ENCODE data around the gene AK1. TPM values are rescaled to one million over a fixed set of nuclear protein-coding genes. Genes with fewer than 3 reads are reported as not detected.

The AK1 gene
- total RNA-seq, 2 experiments from 2014 or later = 19.5 to 21.6 TPM

DNA sequence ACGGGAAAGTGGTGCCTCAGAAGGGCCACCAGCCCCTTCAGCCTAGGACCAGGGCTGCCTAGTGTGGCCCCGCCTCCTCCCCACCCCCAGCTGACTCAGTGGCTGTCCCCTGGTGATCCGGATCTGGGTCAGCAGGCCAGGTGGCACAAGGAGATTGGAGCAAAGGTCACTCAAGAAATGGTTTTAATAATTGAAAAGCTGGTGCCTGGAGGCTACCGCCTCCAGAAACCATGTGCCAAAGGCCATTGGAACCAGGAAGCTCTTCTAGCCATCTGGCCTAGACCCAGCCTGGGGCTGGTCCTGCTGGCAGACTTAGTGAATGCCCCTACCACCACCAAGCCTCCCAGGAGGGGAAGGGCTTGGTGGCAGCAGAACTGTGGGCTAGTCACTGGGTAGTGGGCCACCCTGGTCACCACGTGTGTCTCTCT is 37.9 kb upstream of the AK1 start:
- H4K20me1 ChIP-seq (ENCODE audit: insufficient read depth, low read length) = 0 out of 2 replicates have a peak, but pooled peaks cover 3% of the 10 kb centered on the region
- peak overlapping the region; percentile 96 for H3K4me2 ChIP-seq (ENCODE audit: low read length)
- no peaks in the 10 kb centered on the region for H3K9me2 ChIP-seq (ENCODE audit: insufficient read depth, low read length)
- DNase-seq (ENCODE audit: low spot score) = no peak
- no peak overlapping the region for H2AFZ ChIP-seq (ENCODE audit: low read length)
- peaks cover 73% of the 10 kb centered on the region for H3K4me1 ChIP-seq (ENCODE audit: insufficient read depth, low read length, poor library complexity, severe bottlenecking)
- peak overlapping the region; percentile 89 for H3K4me3 ChIP-seq (ENCODE audit: low read depth, low read length, poor library complexity, severe bottlenecking)
- ChIA-PET POLR2A (interaction anchor here (0.5 to 3.4 kb wide), 9 partner anchors 9 to 278 kb away, joined by 3 to 22 read pairs (median 4); partner anchors contain the start of gene ST6GALNAC6), CTCF (ENCODE audit: unreplicated experiment) (no interaction called here)
- intact Hi-C loops (cut with micrococcal nuclease; ENCODE audit: unreplicated experiment) = loop anchor here (1.0 to 5.0 kb wide), 2 partner anchors 10 to 113 kb away; partner anchors contain the start of gene FPGS
- no peaks in the 10 kb centered on the region for H3K9me3 ChIP-seq (ENCODE audit: low read length)
- H3K36me3 ChIP-seq (ENCODE audit: insufficient read depth, low read length) = peaks cover 56% of the 10 kb centered on the region
- peak overlapping the region; percentile 91 for H3K27ac ChIP-seq (ENCODE audit: low read depth, low read length, poor library complexity, severe bottlenecking)
- TF ChIP-seq EZH2phosphoT487 (IDR thresholded peaks at IDR 0.05; ENCODE audit: borderline replicate concordance, low read depth, low read length) = no peak
- TF ChIP-seq, protein P1, sequence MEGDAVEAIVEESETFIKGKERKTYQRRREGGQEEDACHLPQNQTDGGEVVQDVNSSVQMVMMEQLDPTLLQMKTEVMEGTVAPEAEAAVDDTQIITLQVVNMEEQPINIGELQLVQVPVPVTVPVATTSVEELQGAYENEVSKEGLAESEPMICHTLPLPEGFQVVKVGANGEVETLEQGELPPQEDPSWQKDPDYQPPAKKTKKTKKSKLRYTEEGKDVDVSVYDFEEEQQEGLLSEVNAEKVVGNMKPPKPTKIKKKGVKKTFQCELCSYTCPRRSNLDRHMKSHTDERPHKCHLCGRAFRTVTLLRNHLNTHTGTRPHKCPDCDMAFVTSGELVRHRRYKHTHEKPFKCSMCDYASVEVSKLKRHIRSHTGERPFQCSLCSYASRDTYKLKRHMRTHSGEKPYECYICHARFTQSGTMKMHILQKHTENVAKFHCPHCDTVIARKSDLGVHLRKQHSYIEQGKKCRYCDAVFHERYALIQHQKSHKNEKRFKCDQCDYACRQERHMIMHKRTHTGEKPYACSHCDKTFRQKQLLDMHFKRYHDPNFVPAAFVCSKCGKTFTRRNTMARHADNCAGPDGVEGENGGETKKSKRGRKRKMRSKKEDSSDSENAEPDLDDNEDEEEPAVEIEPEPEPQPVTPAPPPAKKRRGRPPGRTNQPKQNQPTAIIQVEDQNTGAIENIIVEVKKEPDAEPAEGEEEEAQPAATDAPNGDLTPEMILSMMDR (conservative IDR thresholded peaks at IDR 0.05; ENCODE audit: low read length) = no peak
- BruUV-seq (replicated peaks) = no TSS peak
- peaks cover 39% of the 10 kb centered on the region for H3K79me2 ChIP-seq (ENCODE audit: insufficient read depth, low read depth, low read length)

DNA sequence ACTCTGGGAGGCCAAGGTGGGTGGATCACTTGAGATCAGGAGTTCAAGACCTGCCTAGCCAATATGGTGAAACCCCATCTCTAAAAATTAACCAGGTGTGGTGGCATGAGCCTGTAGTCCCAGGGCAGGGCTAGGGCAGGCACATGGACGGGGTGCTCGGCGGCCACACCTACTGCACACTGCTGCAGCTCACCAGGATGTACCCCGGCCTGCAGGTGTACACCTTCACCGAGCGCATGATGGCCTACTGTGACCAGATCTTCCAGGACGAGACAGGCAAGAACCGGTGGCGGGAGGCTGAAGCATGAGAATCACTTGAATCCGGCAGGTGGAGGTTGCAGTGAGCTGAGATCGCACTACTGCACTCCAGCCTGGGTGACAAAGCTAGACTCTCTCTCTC is 36.2 kb upstream of the AK1 start:
- Histone ChIP-seq H4K20me1 (ENCODE audit: insufficient read depth, low read length) (0 out of 2 replicates have a peak, but pooled peaks cover 3% of the 10 kb centered on the region), H3K27ac (ENCODE audit: low read depth, low read length, poor library complexity, severe bottlenecking) (no peak overlapping the region), H3K79me2 (ENCODE audit: insufficient read depth, low read depth, low read length) (peaks cover 39% of the 10 kb centered on the region), H3K36me3 (ENCODE audit: insufficient read depth, low read length) (peaks cover 67% of the 10 kb centered on the region), H2AFZ (ENCODE audit: low read length) (no peak overlapping the region), H3K4me2 (ENCODE audit: low read length) (peak overlapping the region; percentile 3; the same call in 1 of the 2 replicates), H3K9me2 (ENCODE audit: insufficient read depth, low read length) (no peaks in the 10 kb centered on the region), H3K9me3 (ENCODE audit: low read length) (no peaks in the 10 kb centered on the region), H3K4me3 (ENCODE audit: low read depth, low read length, poor library complexity, severe bottlenecking) (no peak overlapping the region), H3K4me1 (ENCODE audit: insufficient read depth, low read length, poor library complexity, severe bottlenecking) (peaks cover 65% of the 10 kb centered on the region)
- no peak for DNase-seq (ENCODE audit: low spot score)
- TF ChIP-seq EZH2phosphoT487 (IDR thresholded peaks at IDR 0.05; ENCODE audit: borderline replicate concordance, low read depth, low read length) = no peak
- TF ChIP-seq, protein P1 (conservative IDR thresholded peaks at IDR 0.05; ENCODE audit: low read length) = no peak
- ChIA-PET POLR2A (interaction anchor here (0.6 to 3.4 kb wide), 2 partner anchors 10 to 11 kb away, joined by 3 to 22 read pairs; no protein-coding TSS in a partner anchor), CTCF (ENCODE audit: unreplicated experiment) (no interaction called here)
- intact Hi-C loops (cut with micrococcal nuclease; ENCODE audit: unreplicated experiment) = no loop called here
- BruUV-seq (replicated peaks) = no TSS peak

DNA sequence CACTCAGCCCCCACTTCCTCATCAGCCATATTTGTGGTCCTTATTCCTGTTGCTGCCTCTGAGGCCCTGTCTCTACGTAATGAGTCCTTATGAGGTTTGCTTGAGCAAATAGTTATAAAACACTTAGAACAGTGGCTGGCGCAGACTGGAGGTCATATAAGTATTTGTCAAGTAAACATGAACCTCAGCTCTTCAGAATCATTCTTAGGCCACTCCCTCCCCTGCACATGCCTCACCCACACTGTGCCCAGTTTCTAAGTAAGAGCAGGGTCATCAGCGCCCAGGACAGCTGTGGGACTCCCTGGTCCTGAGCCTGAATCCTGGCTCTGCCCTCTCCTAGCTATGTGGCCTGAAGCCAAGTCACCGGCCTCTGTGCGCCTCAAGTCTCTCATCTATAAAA is 35.4 kb upstream of the AK1 start:
- H3K4me3 ChIP-seq (ENCODE audit: low read depth, low read length, poor library complexity, severe bottlenecking) = no peak overlapping the region
- no peaks in the 10 kb centered on the region for H3K9me3 ChIP-seq (ENCODE audit: low read length)
- intact Hi-C loops (cut with micrococcal nuclease; ENCODE audit: unreplicated experiment) = no loop called here
- H3K79me2 ChIP-seq (ENCODE audit: insufficient read depth, low read depth, low read length) = peaks cover 39% of the 10 kb centered on the region
- TF ChIP-seq EZH2phosphoT487 (IDR thresholded peaks at IDR 0.05; ENCODE audit: borderline replicate concordance, low read depth, low read length) = no peak
- TF ChIP-seq, protein P1 (conservative IDR thresholded peaks at IDR 0.05; ENCODE audit: low read length) = no peak
- no peak overlapping the region for H2AFZ ChIP-seq (ENCODE audit: low read length)
- H3K9me2 ChIP-seq (ENCODE audit: insufficient read depth, low read length) = no peaks in the 10 kb centered on the region
- CTCF ChIA-PET (ENCODE audit: unreplicated experiment) = interaction anchor here (0.8 kb wide), 1 partner anchor 42 kb away, joined by 3 read pairs; no protein-coding TSS in a partner anchor
- peak overlapping the region; percentile 36; the same call in 1 of the 2 replicates for H3K4me2 ChIP-seq (ENCODE audit: low read length)
- H3K4me1 ChIP-seq (ENCODE audit: insufficient read depth, low read length, poor library complexity, severe bottlenecking) = peaks cover 57% of the 10 kb centered on the region
- POLR2A ChIA-PET = interaction anchor here (0.6 kb wide), 1 partner anchor 9 kb away, joined by 3 read pairs; no protein-coding TSS in a partner anchor
- peak overlapping the region; percentile 20 for H3K27ac ChIP-seq (ENCODE audit: low read depth, low read length, poor library complexity, severe bottlenecking)
- peaks cover 75% of the 10 kb centered on the region for H3K36me3 ChIP-seq (ENCODE audit: insufficient read depth, low read length)
- no TSS peak for BruUV-seq (replicated peaks)
- no peak for DNase-seq (ENCODE audit: low spot score)
- H4K20me1 ChIP-seq (ENCODE audit: insufficient read depth, low read length) = 0 out of 2 replicates have a peak, but pooled peaks cover 3% of the 10 kb centered on the region

All from OCI-LY7 (cell line).